GM18861 (cell line): ENCODE data around the gene SLC22A6.
"Not testable (repeated sequence)": the region's sequence is repeated elsewhere in the genome, so short reads cannot be mapped to it uniquely, and the experiment has no call there.

Experiments
- ATAC-seq: cut with Tn5 transposase; IDR thresholded peaks from one replicate; pipeline ENCODE4 v1.9.1; 2021; ENCODE audit not compliant: unreplicated experiment

SLC22A6 gene

GRCh38 chr11:62985041-62985750 lies 429 bp upstream of the SLC22A6 start:
- no peak for ATAC-seq

- no peak for ATAC-seq
These were observed 1.1 kb downstream of the SLC22A6 start for GRCh38 chr11:62983536-62984199.

- no peak for ATAC-seq
These were observed 3.0 kb downstream of the SLC22A6 start for GRCh38 chr11:62981743-62982142.

GRCh38 chr11:62980133-62980760 lies 4.5 kb downstream of the SLC22A6 start:
- ATAC-seq = no peak

- ATAC-seq = no peak
These were observed 8.7 kb downstream of the SLC22A6 start for GRCh38 chr11:62976109-62976508.

GRCh38 chr11:62974848-62975522 lies 9.8 kb downstream of the SLC22A6 start:
- no peak for ATAC-seq

- ATAC-seq = no peak
These were observed 19.2 kb downstream of the SLC22A6 start for GRCh38 chr11:62965574-62965973.

- ATAC-seq = no peak
These were observed 22.4 kb downstream of the SLC22A6 start for GRCh38 chr11:62962391-62962790.

GRCh38 chr11:62961017-62961570 lies 23.7 kb downstream of the SLC22A6 start:
- no peak for ATAC-seq

- no peak for ATAC-seq
These were observed 25.3 kb downstream of the SLC22A6 start for GRCh38 chr11:62959422-62959980.

GRCh38 chr11:62958547-62959421 lies 26.0 kb downstream of the SLC22A6 start:
- no peak for ATAC-seq

- ATAC-seq = no peak
These were observed 27.6 kb downstream of the SLC22A6 start for GRCh38 chr11:62957147-62957546.

GRCh38 chr11:62954478-62954877 lies 30.3 kb downstream of the SLC22A6 start:
- ATAC-seq = no peak

GRCh38 chr11:62953811-62954210 lies 31.0 kb downstream of the SLC22A6 start:
- no peak for ATAC-seq

GRCh38 chr11:62948765-62949320 lies 35.9 kb downstream of the SLC22A6 start:
- ATAC-seq = no peak

GRCh38 chr11:62945538-62945937 lies 39.2 kb downstream of the SLC22A6 start:
- ATAC-seq = not testable (repeated sequence)

GRCh38 chr11:62937528-62937927 lies 47.2 kb downstream of the SLC22A6 start:
- ATAC-seq = not testable (repeated sequence)

- ATAC-seq = no peak
These were observed 50.3 kb downstream of the SLC22A6 start for GRCh38 chr11:62934496-62934785.

- ATAC-seq = no peak
These were observed 50.8 kb downstream of the SLC22A6 start for GRCh38 chr11:62933750-62934495.
